Progenitor cell of endocrine pancreas (in vitro differentiated cells): Measurements from ENCODE around the gene PNMA6F. TPM values are rescaled to one million over a fixed set of nuclear protein-coding genes. Genes with fewer than 3 reads are reported as not detected.

Source experiments
- DNase-seq: peaks from one replicate; pipeline ENCODE4 v3.0.0; 2021; ENCODE audit warnings: low spot score; ENCODE audit not compliant: unreplicated experiment
- H3K27ac Mint-ChIP-seq: 2 replicates; pipeline ENCODE4 v1.8.0; 2021; ENCODE audit warnings: mild to moderate bottlenecking, moderate library complexity, mixed read lengths
- H3K27me3 Mint-ChIP-seq: 2 replicates; pipeline ENCODE4 v1.8.0; 2021; ENCODE audit warnings: mixed read lengths
- H3K36me3 Mint-ChIP-seq: 2 replicates; pipeline ENCODE4 v1.8.0; 2022; ENCODE audit warnings: mixed read lengths; ENCODE audit not compliant: insufficient read depth
- H3K4me1 Mint-ChIP-seq: 2 replicates; pipeline ENCODE4 v1.8.0; 2021; ENCODE audit warnings: low read depth, mixed read lengths
- H3K4me3 Mint-ChIP-seq: 2 replicates; pipeline ENCODE4 v1.8.0; 2021; ENCODE audit warnings: low read depth, mild to moderate bottlenecking, moderate library complexity, mixed read lengths
- H3K9me3 Mint-ChIP-seq: 2 replicates; pipeline ENCODE4 v1.8.0; 2021; ENCODE audit warnings: low read depth, mixed read lengths
- total RNA-seq: library from RNA; stranded (reverse); gene quantifications from 2 replicates; pipeline ENCODE4 v1.2.1, GENCODE V29; 2021
- TF ChIP-seq, protein P1 (sequence below): fragments of 200-600 bp; sonication (generic); IDR thresholded peaks from one replicate; pipeline ENCODE4 v1.5.0; 2021; ENCODE audit warnings: antibody characterized with exemption, mild to moderate bottlenecking; ENCODE audit not compliant: unreplicated experiment

PNMA6F gene
- total RNA-seq, 1 donor from 2014 or later: not detected

DNA sequence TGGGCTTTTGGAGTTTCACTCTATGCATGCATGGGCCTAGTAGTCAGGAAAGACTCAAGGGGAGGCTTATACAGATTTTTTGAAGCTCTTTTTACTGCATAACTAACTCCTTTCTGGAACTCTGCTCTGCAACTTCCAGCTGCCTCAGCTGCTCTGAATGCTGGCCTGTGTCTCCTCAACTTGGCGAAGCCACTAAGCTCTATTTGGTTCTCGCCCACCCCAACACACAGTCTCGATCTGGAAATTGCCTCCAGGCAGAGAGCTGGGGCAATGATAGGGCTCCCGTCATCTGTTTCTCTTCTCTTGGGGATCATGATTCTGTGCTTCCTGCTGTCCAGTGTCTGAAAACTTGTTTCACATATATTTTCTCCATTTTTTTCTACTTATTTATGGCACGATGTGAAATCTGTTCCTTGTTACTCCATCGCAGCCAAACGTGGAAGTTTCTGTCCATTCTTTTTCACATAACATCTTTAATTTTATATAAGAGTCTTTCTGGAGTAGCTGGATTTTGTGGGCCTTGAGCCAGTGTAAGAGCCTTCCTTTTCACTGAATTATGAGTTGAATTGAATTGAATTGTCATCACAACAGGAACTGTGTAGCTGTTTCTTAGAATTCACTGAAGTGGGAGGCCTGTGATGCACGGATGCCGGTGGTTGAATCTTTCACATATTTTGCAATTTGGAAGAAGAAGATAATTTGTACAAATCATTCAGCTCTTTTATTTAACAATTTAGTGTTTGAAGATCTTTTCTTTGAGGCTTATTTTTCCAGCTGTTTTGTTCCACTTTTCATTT, 21.4 kb upstream of the PNMA6F start:
- Mint-ChIP-seq H3K9me3 (peaks cover 29% of the 10 kb centered on the region), H3K36me3 (peaks cover 23% of the 10 kb centered on the region), H3K27me3 (no peaks in the 10 kb centered on the region), H3K4me1 (no peaks in the 10 kb centered on the region), H3K4me3 (no peak overlapping the region), H3K27ac (no peak overlapping the region)
- TF ChIP-seq, protein P1, sequence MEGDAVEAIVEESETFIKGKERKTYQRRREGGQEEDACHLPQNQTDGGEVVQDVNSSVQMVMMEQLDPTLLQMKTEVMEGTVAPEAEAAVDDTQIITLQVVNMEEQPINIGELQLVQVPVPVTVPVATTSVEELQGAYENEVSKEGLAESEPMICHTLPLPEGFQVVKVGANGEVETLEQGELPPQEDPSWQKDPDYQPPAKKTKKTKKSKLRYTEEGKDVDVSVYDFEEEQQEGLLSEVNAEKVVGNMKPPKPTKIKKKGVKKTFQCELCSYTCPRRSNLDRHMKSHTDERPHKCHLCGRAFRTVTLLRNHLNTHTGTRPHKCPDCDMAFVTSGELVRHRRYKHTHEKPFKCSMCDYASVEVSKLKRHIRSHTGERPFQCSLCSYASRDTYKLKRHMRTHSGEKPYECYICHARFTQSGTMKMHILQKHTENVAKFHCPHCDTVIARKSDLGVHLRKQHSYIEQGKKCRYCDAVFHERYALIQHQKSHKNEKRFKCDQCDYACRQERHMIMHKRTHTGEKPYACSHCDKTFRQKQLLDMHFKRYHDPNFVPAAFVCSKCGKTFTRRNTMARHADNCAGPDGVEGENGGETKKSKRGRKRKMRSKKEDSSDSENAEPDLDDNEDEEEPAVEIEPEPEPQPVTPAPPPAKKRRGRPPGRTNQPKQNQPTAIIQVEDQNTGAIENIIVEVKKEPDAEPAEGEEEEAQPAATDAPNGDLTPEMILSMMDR: no peak
- DNase-seq: no peak

DNA sequence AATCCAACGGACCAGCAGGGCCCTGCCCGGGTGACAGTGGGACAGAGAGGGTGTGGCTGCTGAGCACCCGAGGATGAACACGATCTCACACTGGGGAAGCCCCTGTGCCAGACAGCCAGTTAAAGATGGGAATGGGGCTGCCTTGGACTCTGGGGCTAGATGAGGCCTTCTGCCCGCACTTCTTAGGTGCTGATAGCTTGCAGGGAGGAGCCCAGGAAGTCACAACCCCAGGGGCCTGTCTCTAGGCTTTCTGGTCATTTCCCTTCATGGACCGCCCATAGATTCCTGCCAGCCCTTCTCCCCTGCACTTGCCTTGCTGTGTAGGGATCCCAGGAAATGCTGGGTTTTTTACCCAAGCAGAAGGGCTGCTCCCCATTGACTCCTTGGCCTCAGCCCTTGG, 18.5 kb upstream of the PNMA6F start:
- no peak for DNase-seq
- Mint-ChIP-seq H3K36me3 (peaks cover 24% of the 10 kb centered on the region), H3K4me1 (peaks cover 2% of the 10 kb centered on the region), H3K27me3 (no peaks in the 10 kb centered on the region), H3K9me3 (peaks cover 29% of the 10 kb centered on the region), H3K4me3 (no peak overlapping the region), H3K27ac (no peak overlapping the region)
- TF ChIP-seq, protein P1: no peak

DNA sequence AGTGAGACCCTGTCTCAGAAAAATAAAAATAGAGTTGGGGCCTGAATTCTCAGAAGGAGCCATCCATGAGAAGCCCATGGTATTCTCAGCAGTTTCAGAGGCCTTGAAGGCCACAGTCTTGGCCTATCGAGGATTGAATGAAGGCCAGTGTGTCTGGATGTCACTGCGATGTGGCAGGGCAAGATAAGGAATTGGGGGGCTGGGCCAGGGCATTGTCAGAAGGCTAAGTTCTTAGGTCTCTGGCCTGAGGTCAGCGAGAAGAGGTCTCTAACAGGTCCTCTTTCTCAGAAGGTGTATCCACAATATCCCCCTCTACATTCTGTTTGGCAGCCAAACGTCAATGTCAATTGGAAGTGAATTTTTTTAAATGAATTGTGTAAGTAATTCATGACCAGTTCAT, 18.1 kb upstream of the PNMA6F start:
- Mint-ChIP-seq H3K27me3 (no peaks in the 10 kb centered on the region), H3K36me3 (peaks cover 22% of the 10 kb centered on the region), H3K27ac (no peak overlapping the region), H3K9me3 (peaks cover 29% of the 10 kb centered on the region), H3K4me3 (no peak overlapping the region), H3K4me1 (peaks cover 4% of the 10 kb centered on the region)
- no peak for DNase-seq
- TF ChIP-seq, protein P1: no peak

DNA sequence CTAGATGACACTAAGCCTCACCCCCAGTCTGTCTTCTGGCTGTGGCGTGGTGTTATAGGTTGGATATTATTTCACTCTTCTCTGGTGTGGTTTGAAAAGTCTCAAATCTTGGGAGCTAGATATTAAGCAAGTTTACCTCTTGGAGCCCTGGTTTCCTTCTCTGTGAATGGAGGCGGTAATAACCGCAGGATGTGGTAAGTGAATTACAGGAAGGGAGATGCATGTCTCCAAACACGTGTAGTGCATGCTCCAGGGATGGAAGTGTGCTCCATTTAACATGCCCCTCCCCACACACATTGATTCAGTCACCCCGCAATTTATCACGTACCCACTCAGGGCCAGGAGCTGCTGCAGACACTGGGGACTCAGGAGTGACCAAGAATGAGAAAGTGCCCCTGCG, 17.3 kb upstream of the PNMA6F start:
- H3K9me3 Mint-ChIP-seq: peaks cover 29% of the 10 kb centered on the region
- H3K36me3 Mint-ChIP-seq: peaks cover 22% of the 10 kb centered on the region
- H3K27ac Mint-ChIP-seq: no peak overlapping the region
- no peak overlapping the region for H3K4me3 Mint-ChIP-seq
- TF ChIP-seq, protein P1: no peak
- DNase-seq: no peak
- H3K27me3 Mint-ChIP-seq: no peaks in the 10 kb centered on the region
- H3K4me1 Mint-ChIP-seq: peaks cover 4% of the 10 kb centered on the region

DNA sequence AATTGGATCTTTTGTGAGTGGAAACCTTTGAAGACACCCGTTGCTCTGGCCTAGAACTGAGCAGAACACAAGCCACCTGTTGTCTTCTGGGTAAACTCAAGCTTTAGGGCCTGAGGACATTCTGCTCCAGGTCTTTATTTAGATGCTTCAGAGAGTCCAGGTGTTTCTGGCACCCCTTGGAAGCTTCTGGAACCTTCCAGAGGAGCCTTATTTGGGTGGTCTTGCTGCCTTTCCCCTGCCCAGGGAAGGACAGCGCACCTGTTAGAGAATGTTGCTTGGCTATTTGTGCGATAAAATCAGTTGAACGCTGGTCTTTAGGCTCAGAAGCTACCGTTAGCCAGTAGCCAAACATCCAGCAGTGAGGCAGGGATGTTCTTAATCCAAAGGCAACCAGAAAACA, 15.4 kb upstream of the PNMA6F start:
- peaks cover 18% of the 10 kb centered on the region for H3K36me3 Mint-ChIP-seq
- TF ChIP-seq, protein P1: no peak
- peaks cover 24% of the 10 kb centered on the region for H3K9me3 Mint-ChIP-seq
- peaks cover 6% of the 10 kb centered on the region for H3K4me1 Mint-ChIP-seq
- H3K4me3 Mint-ChIP-seq: no peak overlapping the region
- DNase-seq: no peak
- peaks cover 5% of the 10 kb centered on the region for H3K27me3 Mint-ChIP-seq
- no peak overlapping the region for H3K27ac Mint-ChIP-seq
